WERI-Rb-1 (cell line): ENCODE measurements around the gene SNRPF.

Experiments used
- DNase-seq: peaks from one replicate; pipeline ENCODE4 v3.0.0-alpha.2; 2020
- H3K27ac ChIP-seq: fragments of 250-450 bp; sonication (Bioruptor Pico); 2 replicates; pipeline ENCODE4 v1.5.1; 2020; ENCODE audit warnings: mild to moderate bottlenecking, moderate library complexity
- H3K27me3 ChIP-seq: fragments of 250-450 bp; sonication (Bioruptor Pico); 2 replicates; pipeline ENCODE4 v1.5.1; 2021; ENCODE audit warnings: mild to moderate bottlenecking, low read depth, moderate library complexity; ENCODE audit not compliant: insufficient read depth, severe bottlenecking
- H3K36me3 ChIP-seq: fragments of 250-450 bp; sonication (Bioruptor Pico); 2 replicates; pipeline ENCODE4 v1.5.1; 2020; ENCODE audit warnings: mild to moderate bottlenecking, moderate library complexity
- H3K4me3 ChIP-seq: 2 replicates; pipeline ENCODE4 v1.5.1; 2011; ENCODE audit warnings: low read depth, mild to moderate bottlenecking, control low read depth, low read length
- H3K9me3 ChIP-seq: fragments of 250-450 bp; sonication (Bioruptor Pico); 2 replicates; pipeline ENCODE4 v1.5.1; 2021; ENCODE audit warnings: mild to moderate bottlenecking, moderate library complexity; ENCODE audit not compliant: severe bottlenecking
- TF ChIP-seq, protein P1 (sequence below): IDR thresholded peaks from 2 replicates; pipeline ENCODE4 v1.5.1; 2011; ENCODE audit warnings: low read depth, mild to moderate bottlenecking, control low read depth, inconsistent platforms, low read length

The SNRPF gene

DNA sequence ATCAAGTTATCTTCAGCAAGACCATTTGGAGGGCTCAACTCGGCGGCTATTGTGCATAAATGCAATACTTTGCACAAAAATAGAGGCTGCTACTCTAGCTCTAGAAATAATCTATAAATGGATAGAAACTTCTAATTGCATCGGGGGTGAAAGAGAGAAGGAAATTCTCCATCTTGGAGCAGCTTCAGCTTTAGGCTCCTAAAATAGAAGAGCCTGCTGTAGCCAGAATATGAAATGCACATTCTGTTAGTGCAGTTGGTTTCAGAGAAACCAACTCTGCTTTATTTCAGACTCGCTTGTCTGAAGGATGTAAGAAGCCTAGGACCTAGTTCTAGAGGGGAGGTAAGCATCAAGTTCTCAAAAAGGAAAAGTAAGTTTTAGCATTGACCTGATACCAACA is 38.1 kb downstream of the SNRPF start:
- DNase-seq: no peak
- no peaks in the 10 kb centered on the region for H3K36me3 ChIP-seq
- no peak overlapping the region for H3K27ac ChIP-seq
- TF ChIP-seq, protein P1, sequence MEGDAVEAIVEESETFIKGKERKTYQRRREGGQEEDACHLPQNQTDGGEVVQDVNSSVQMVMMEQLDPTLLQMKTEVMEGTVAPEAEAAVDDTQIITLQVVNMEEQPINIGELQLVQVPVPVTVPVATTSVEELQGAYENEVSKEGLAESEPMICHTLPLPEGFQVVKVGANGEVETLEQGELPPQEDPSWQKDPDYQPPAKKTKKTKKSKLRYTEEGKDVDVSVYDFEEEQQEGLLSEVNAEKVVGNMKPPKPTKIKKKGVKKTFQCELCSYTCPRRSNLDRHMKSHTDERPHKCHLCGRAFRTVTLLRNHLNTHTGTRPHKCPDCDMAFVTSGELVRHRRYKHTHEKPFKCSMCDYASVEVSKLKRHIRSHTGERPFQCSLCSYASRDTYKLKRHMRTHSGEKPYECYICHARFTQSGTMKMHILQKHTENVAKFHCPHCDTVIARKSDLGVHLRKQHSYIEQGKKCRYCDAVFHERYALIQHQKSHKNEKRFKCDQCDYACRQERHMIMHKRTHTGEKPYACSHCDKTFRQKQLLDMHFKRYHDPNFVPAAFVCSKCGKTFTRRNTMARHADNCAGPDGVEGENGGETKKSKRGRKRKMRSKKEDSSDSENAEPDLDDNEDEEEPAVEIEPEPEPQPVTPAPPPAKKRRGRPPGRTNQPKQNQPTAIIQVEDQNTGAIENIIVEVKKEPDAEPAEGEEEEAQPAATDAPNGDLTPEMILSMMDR: no peak
- no peaks in the 10 kb centered on the region for H3K9me3 ChIP-seq
- H3K27me3 ChIP-seq: no peaks in the 10 kb centered on the region
- no peak overlapping the region for H3K4me3 ChIP-seq

DNA sequence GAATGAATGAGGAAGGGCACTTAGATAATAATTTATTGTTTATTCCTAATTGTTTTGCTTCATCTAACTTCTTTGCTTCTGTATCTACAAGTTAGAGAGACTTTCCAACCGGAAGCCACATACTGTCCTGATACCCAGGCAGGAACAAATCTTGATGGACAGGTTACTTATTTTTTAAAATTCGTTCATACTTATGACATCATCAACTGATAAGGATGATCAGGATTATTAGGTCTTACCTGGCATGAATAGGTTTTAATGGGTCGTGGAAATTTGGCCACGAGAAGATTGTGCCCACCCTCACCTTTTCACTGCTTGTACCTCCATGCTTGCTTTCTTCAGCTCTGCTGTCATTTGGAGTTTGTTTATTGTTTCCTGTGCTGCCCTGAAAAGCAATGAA is 39.3 kb downstream of the SNRPF start:
- TF ChIP-seq, protein P1: no peak
- Histone ChIP-seq H3K9me3 (peaks cover 3% of the 10 kb centered on the region), H3K27me3 (no peaks in the 10 kb centered on the region), H3K36me3 (no peaks in the 10 kb centered on the region), H3K27ac (no peak overlapping the region), H3K4me3 (no peak overlapping the region)
- no peak for DNase-seq

DNA sequence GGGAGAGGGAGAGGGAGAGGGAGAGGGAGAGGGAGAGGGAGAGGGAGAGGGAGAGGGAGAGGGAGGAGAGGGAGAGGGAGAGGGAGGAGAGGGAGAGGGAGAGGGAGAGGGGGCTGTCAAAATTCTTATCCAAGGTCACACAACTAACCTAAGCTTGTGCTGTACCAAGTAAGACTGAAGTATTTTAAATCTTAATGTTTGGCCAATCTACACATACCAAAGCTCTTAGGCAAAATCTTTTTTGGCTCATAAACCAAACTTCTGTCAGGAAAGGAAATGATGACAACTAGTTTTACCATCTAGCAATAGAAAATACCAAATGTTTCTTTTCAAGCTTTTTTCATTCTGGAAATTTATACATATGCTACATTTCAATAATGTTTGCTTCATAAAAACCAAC is 49.8 kb downstream of the SNRPF start:
- Histone ChIP-seq H3K27ac (no peak overlapping the region), H3K4me3 (no peak overlapping the region), H3K9me3 (no peaks in the 10 kb centered on the region), H3K36me3 (no peaks in the 10 kb centered on the region), H3K27me3 (no peaks in the 10 kb centered on the region)
- DNase-seq: no peak
- TF ChIP-seq, protein P1: no peak

DNA sequence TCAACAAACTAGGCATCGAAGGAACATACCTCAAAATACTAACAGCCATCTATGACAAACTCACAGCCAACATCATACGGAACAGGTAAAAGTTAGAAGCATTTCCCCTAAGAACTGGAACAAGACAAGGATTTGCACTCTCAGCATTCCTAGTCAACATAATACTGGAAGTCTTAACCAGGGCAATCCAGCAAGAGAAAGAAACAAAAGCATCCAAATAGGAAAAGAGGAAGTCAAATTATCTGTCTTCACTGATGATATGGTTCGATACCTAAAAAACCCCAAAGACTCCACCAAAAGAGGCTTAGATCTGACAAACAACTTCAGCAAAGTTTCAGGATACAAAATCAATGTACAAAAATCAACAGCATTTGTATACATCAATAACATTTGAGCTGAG is 51.1 kb downstream of the SNRPF start:
- no peak for DNase-seq
- H3K27ac ChIP-seq: no peak overlapping the region
- no peak overlapping the region for H3K4me3 ChIP-seq
- no peaks in the 10 kb centered on the region for H3K36me3 ChIP-seq
- TF ChIP-seq, protein P1: no peak
- H3K27me3 ChIP-seq: no peaks in the 10 kb centered on the region
- no peaks in the 10 kb centered on the region for H3K9me3 ChIP-seq
